Stimulated activated CD8-positive, alpha-beta memory T cell treated with anti-CD3 and anti-CD28 coated beads, Interleukin-2, amount 100 ng/mL, for 48 hours (primary cell): Measurements from ENCODE around the gene RICTOR.

ENCODE experiments used
- DNase-seq, 2 donors: peaks; one replicate each; pipeline ENCODE4 v3.0.0-alpha.2; 2020; ENCODE audit warnings: low read depth in 2 of 2

Gene RICTOR

GRCh38 chr5:38889424-38889823, 184.8 kb downstream of the RICTOR start:
- no peak for DNase-seq

GRCh38 chr5:38888041-38888440, 186.2 kb downstream of the RICTOR start:
- no peak for DNase-seq
